HepG2 (cell line): Measurements from ENCODE around the gene SRRM3. TPM values are rescaled to one million over a fixed set of nuclear protein-coding genes. Genes with fewer than 3 reads are reported as not detected.

Experiments
- CHD4 ChIP-seq: fragments of 200-600 bp; sonication (generic); IDR thresholded peaks from 2 replicates; pipeline ENCODE4 v1.7.0; 2017; ENCODE audit warnings: mild to moderate bottlenecking, low read length, borderline replicate concordance
- HMGA1 ChIP-seq: sonication (generic); formaldehyde crosslinking; conservative IDR thresholded peaks from 2 replicates; pipeline ENCODE4 v1.4.0; 2020; ENCODE audit warnings: missing genetic modification reagents
- HNF1A ChIP-seq, 2 experiments: sonication (generic) in 1 of 2; formaldehyde crosslinking in 1 of 2; IDR thresholded peaks; 2 replicates each; pipeline versions ENCODE4 v1.4.0 to v1.6.1; 2016 to 2020; ENCODE audit warnings: borderline replicate concordance in 1 of 2, low read depth in 1 of 2, mild to moderate bottlenecking in 1 of 2, missing genetic modification reagents in 1 of 2
- LBX2 ChIP-seq: sonication (generic); formaldehyde crosslinking; IDR thresholded peaks from 2 replicates; pipeline ENCODE4 v1.5.0; 2020; ENCODE audit warnings: missing genetic modification reagents, mild to moderate bottlenecking, borderline replicate concordance
- MAX ChIP-seq: IDR thresholded peaks from 2 replicates; pipeline ENCODE4 v1.6.1; 2012; ENCODE audit warnings: inconsistent platforms
- MED13 ChIP-seq: sonication (generic); formaldehyde crosslinking; IDR thresholded peaks from 2 replicates; pipeline ENCODE4 v1.5.0; 2020; ENCODE audit warnings: missing genetic modification reagents
- MXD3 ChIP-seq: IDR thresholded peaks from 2 replicates; pipeline ENCODE4 v1.6.1; 2016; ENCODE audit warnings: mild to moderate bottlenecking, missing biosample characterization, missing genetic modification reagents
- NFIB ChIP-seq: sonication (generic); formaldehyde crosslinking; IDR thresholded peaks from 2 replicates; pipeline ENCODE4 v1.9.0; 2021; ENCODE audit warnings: missing genetic modification reagents, mild to moderate bottlenecking, borderline replicate concordance
- NR0B2 ChIP-seq: sonication (generic); formaldehyde crosslinking; IDR thresholded peaks from 2 replicates; pipeline ENCODE4 v1.4.0; 2020; ENCODE audit warnings: mild to moderate bottlenecking, missing genetic modification reagents
- PAF1 ChIP-seq: IDR thresholded peaks from 2 replicates; pipeline ENCODE4 v1.6.1; 2016; ENCODE audit warnings: missing genetic modification reagents, missing compliant biosample characterization
- SALL1 ChIP-seq: sonication (generic); formaldehyde crosslinking; IDR thresholded peaks from 2 replicates; pipeline ENCODE4 v1.8.0; 2022; ENCODE audit warnings: mild to moderate bottlenecking, missing genetic modification reagents
- SETDB1 ChIP-seq: sonication (generic); formaldehyde crosslinking; IDR thresholded peaks from 2 replicates; pipeline ENCODE4 v1.5.1; 2020; ENCODE audit warnings: missing genetic modification reagents, mild to moderate bottlenecking, borderline replicate concordance
- SOX13 ChIP-seq, 3 experiments: fragments of 450-650 bp in 1 of 3; sonication (generic) in 1 of 3; formaldehyde crosslinking in 1 of 3; IDR thresholded peaks in 2 of 3; conservative IDR thresholded peaks in 1 of 3; 2 replicates each; pipeline versions ENCODE4 v1.5.0 to v1.6.1; 2016 to 2020; ENCODE audit warnings: antibody characterized with exemption in 1 of 3, mild to moderate bottlenecking in 1 of 3, missing compliant biosample characterization in 1 of 3, missing genetic modification reagents in 1 of 3, moderate library complexity in 1 of 3
- TRIM24 ChIP-seq: sonication (generic); formaldehyde crosslinking; IDR thresholded peaks from 2 replicates; pipeline ENCODE4 v1.8.0; 2022; ENCODE audit warnings: mild to moderate bottlenecking, missing genetic modification reagents
- ZBTB25 ChIP-seq: IDR thresholded peaks from 2 replicates; pipeline ENCODE4 v1.6.1; 2018; ENCODE audit warnings: missing genetic modification reagents
- ZNF225 ChIP-seq: sonication (generic); formaldehyde crosslinking; IDR thresholded peaks from 2 replicates; pipeline ENCODE4 v1.4.0; 2020; ENCODE audit warnings: mild to moderate bottlenecking, missing genetic modification reagents
- ZNF564 ChIP-seq: sonication (generic); formaldehyde crosslinking; IDR thresholded peaks from 2 replicates; pipeline ENCODE4 v1.8.1; 2023; ENCODE audit warnings: mild to moderate bottlenecking, missing genetic modification reagents
- ZNF7 ChIP-seq: IDR thresholded peaks from 2 replicates; pipeline ENCODE4 v1.6.1; 2016; ENCODE audit warnings: missing biosample characterization, missing genetic modification reagents
- ZNF776 ChIP-seq: sonication (generic); formaldehyde crosslinking; IDR thresholded peaks from 2 replicates; pipeline ENCODE4 v1.4.0; 2020; ENCODE audit warnings: mild to moderate bottlenecking, missing genetic modification reagents
- ZSCAN30 ChIP-seq: sonication (generic); formaldehyde crosslinking; IDR thresholded peaks from 2 replicates; pipeline ENCODE4 v1.5.0; 2020; ENCODE audit warnings: mild to moderate bottlenecking, missing genetic modification reagents
- polyA plus RNA-seq, 8 experiments: library from polyadenylated mRNA; depleted of rRNA in 3 of 8; stranded (reverse) in 7 of 8; unstranded in 1 of 8; fragments of >200 nt; fragmentation: Illumina TruSeq in 4 of 8; extraction: Trizol in 4 of 8; gene quantifications; 2 replicates each; pipeline versions ENCODE4 v1.2.1 to v1.2.3, GENCODE V29; 2011 to 2016; ENCODE audit warnings: low read depth in 4 of 8, missing spikeins in 1 of 8, mixed read lengths in 1 of 8; ENCODE audit not compliant: insufficient read depth in 1 of 8
- total RNA-seq, 5 experiments: library from RNA; depleted of rRNA; stranded (reverse); fragments of >200 nt; fragmentation: Illumina TruSeq; extraction: Trizol; gene quantifications; 2 replicates each; pipeline ENCODE4 v1.2.3, GENCODE V29; 2016; ENCODE audit warnings: low read depth in 1 of 5

Gene SRRM3
- total and polyA plus RNA-seq, 2 of the 13 experiments (the other 11 are each of a cell fraction or from before 2014, with no cell fraction given) = 0.13 to 0.54 TPM

GRCh38 chr7:76201732-76202665 lies at the start of gene SRRM3 (continued):
- TF ChIP-seq ZBTB25 (CRISPR knock-in tag) (peak; percentile 94; the same call in 1 of the 2 replicates), LBX2 (peak; percentile 95; the same call in 1 of the 2 replicates), MXD3 (CRISPR knock-in tag) (peak; percentile 99), ZNF225 (CRISPR knock-in tag) (peak; percentile 71; the same call in 1 of the 2 replicates), ZNF776 (peak; percentile 94), PAF1 (no peak), ZNF564 (peak; percentile 96), SALL1 (CRISPR knock-in tag) (peak; percentile 98), NFIB (CRISPR knock-in tag) (no peak), HMGA1 (no peak), TRIM24 (CRISPR knock-in tag) (no peak), CHD4 (no peak), HNF1A (IDR thresholded peaks at IDR 0.05; ENCODE audit: low read depth) (no peak), HNF1A (CRISPR knock-in tag; IDR thresholded peaks at IDR 0.05; ENCODE audit: borderline replicate concordance) (peak; percentile 48; the same call in 1 of the 2 replicates), ZSCAN30 (CRISPR knock-in tag) (peak; percentile 77; the same call in 1 of the 2 replicates), ZNF7 (CRISPR knock-in tag) (peak; percentile 45; the same call in 1 of the 2 replicates), MAX (peak; percentile 68; the same call in 1 of the 2 replicates), SETDB1 (CRISPR knock-in tag) (no peak), NR0B2 (peak; percentile 93), MED13 (CRISPR knock-in tag) (peak; percentile 93), SOX13 (IDR thresholded peaks at IDR 0.05) (no peak), SOX13 (CRISPR knock-in tag; conservative IDR thresholded peaks at IDR 0.05 in 1 of 2, IDR thresholded peaks at IDR 0.05 in 1 of 2) (peak in 1 of 2 experiments; percentile 70; a peak in 2 of 4 replicates)
